Measurements from ENCODE around the gene NAA20. TPM values are rescaled to one million over a fixed set of nuclear protein-coding genes. Genes with fewer than 3 reads are reported as not detected.

Gene NAA20
- total RNA-seq (2014; rRNA removed; shearing (Covaris generic)): 87.9 and 88.8 TPM in 2 replicates

GRCh38 chr20:20017001-20017843, at the start of gene NAA20:
NAA20 (plus strand) TSS chr20:20017362; CDS start chr20:20017397, 35 bp downstream.

GRCh38 chr20:20052074-20052970, 35.2 kb downstream of the NAA20 start, which contains the start of the genes CFAP61 and CRNKL1:
CFAP61 (plus strand) TSS chr20:20052532; CDS start chr20:20056654, 4,122 bp downstream.
CRNKL1 (minus strand) TSS chr20:20052466; CDS start chr20:20052342, 124 bp downstream.

Other genes starting within 250 kb of the NAA20 start
- gene CRNKL1, start 35.1 kb downstream of the NAA20 start, total RNA-seq (2014; rRNA removed; shearing (Covaris generic)): 28.7 and 38.7 TPM in 2 replicates
- 0.13 and 0.19 TPM in 2 replicates for gene CFAP61, start 35.2 kb downstream of the NAA20 start, total RNA-seq (2014; rRNA removed; shearing (Covaris generic))